Esophagus squamous epithelium (tissue), 5 donors: ENCODE measurements around the gene C16orf82. TPM values are rescaled to one million over a fixed set of nuclear protein-coding genes. Genes with fewer than 3 reads are reported as not detected.

Source experiments
- DNase-seq: peaks from one replicate; lab custom pipeline; 2025; lab: John Stamatoyannopoulos, UW
- H3K27ac ChIP-seq, 4 donors: fragments of 200-600 bp; sonication (generic); one replicate each; pipeline ENCODE4 v1.5.1; 2016 to 2019; ENCODE audit warnings: mild to moderate bottlenecking in 1 of 4
- H3K27me3 ChIP-seq, 4 donors: fragments of 200-600 bp; sonication (generic); 1 replicate in 3 of 4; 2 replicates in 1 of 4; pipeline versions ENCODE4 v1.5.1 to v1.6.0; 2017 to 2021; ENCODE audit warnings: antibody characterized with exemption in 1 of 4
- H3K36me3 ChIP-seq, 3 donors: fragments of 200-600 bp; sonication (generic); one replicate each; pipeline ENCODE4 v1.5.1; 2016 to 2019
- H3K4me1 ChIP-seq, 3 donors: fragments of 200-600 bp; sonication (generic); one replicate each; pipeline ENCODE4 v1.5.1; 2017 to 2019
- H3K4me3 ChIP-seq, 4 donors: fragments of 200-600 bp; sonication (generic); 1 replicate in 3 of 4; 2 replicates in 1 of 4; pipeline ENCODE4 v1.5.1; 2016 to 2019; ENCODE audit warnings: mild to moderate bottlenecking in 2 of 4, moderate library complexity in 1 of 4
- H3K9me3 ChIP-seq, 3 donors: fragments of 200-600 bp; sonication (generic); one replicate each; pipeline ENCODE4 v1.5.1; 2016 to 2019
- POLR2A ChIP-seq, 4 donors: fragments of 450-650 bp; IDR thresholded peaks; one replicate each; pipeline ENCODE4 v1.6.1; 2017; ENCODE audit warnings: antibody characterized with exemption in 4 of 4, mild to moderate bottlenecking in 4 of 4, moderate library complexity in 3 of 4
- WGBS, 2 donors: methylation state at CpG; one replicate each; pipeline ENCODE4 v1.1.5; 2018; 5-methylcytosine and 5-hydroxymethylcytosine counted together
- intact Hi-C: fragments of 100-400 bp; cut with DNase I; formaldehyde crosslinking; loops from one replicate; pipeline ENCODE4 v1.15.0; 2022
- total RNA-seq, 4 donors: library from RNA; depleted of rRNA; stranded (reverse); fragments of >200 nt; gene quantifications; one replicate each; pipeline ENCODE4 v1.1.0, GENCODE V29; 2016
- TF ChIP-seq, protein P1 (sequence below), 6 experiments: fragments of 450-650 bp in 4 of 6; fragments of 200-600 bp in 2 of 6; sonication (generic) in 2 of 6; IDR thresholded peaks; one replicate each; pipeline ENCODE4 v1.5.1; 2016 to 2019; ENCODE audit warnings: antibody characterized with exemption in 6 of 6, mild to moderate bottlenecking in 4 of 6, moderate library complexity in 4 of 6
- donor health status: DM: yes; HTN: yes; CAD: no.

The C16orf82 gene
- total RNA-seq, 4 donors from 2014 or later, result not detected

DNA sequence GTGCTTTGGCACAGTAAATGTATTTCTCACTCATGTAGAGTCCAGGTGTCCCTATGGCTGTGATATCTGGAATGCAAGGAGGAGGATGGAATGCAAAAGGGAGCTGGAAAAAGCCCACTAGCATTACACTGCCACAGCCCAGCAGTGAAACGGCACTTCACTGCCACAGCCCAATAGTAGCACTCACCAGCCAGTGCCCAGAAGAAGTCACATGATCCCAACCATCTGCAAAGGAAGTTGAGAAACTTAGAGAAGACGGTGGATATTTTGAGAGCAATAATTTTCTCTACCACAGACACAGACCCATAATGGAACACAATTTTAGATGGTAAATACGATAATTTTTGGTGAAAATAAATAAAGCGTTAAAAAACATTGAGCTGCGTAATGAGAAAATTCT is 51.8 kb downstream of the C16orf82 start:
- no peaks in the 10 kb centered on the region for H3K9me3 ChIP-seq
- TF ChIP-seq, protein P1, sequence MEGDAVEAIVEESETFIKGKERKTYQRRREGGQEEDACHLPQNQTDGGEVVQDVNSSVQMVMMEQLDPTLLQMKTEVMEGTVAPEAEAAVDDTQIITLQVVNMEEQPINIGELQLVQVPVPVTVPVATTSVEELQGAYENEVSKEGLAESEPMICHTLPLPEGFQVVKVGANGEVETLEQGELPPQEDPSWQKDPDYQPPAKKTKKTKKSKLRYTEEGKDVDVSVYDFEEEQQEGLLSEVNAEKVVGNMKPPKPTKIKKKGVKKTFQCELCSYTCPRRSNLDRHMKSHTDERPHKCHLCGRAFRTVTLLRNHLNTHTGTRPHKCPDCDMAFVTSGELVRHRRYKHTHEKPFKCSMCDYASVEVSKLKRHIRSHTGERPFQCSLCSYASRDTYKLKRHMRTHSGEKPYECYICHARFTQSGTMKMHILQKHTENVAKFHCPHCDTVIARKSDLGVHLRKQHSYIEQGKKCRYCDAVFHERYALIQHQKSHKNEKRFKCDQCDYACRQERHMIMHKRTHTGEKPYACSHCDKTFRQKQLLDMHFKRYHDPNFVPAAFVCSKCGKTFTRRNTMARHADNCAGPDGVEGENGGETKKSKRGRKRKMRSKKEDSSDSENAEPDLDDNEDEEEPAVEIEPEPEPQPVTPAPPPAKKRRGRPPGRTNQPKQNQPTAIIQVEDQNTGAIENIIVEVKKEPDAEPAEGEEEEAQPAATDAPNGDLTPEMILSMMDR (IDR thresholded peaks at IDR 0.05), result no peak
- TF ChIP-seq POLR2A (IDR thresholded peaks at IDR 0.05), result no peak
- no peaks in the 10 kb centered on the region for H3K4me1 ChIP-seq
- no peaks in the 10 kb centered on the region for H3K27me3 ChIP-seq
- intact Hi-C loops, result no loop called here
- no peaks in the 10 kb centered on the region for H3K36me3 ChIP-seq
- WGBS, 2 donors, result 60 to 63% methylated on average over 5 of the region's 5 CpGs
- H3K4me3 ChIP-seq, result no peak overlapping the region
- DNase-seq, result no peak
- no peak overlapping the region for H3K27ac ChIP-seq

Other genes starting within 250 kb of the C16orf82 start
- 1 to 10 TPM in 3 of 4 donors, under 1 TPM in 1; 0.56 to 4.4 (median 2.5) TPM for gene KDM8, start 136.6 kb downstream of the C16orf82 start, total RNA-seq
- 10 to 100 TPM; 22.4 to 92.4 (median 29.5) TPM for gene NSMCE1, start 201.8 kb downstream of the C16orf82 start, total RNA-seq
- gene IL4R, start 247.0 kb downstream of the C16orf82 start, total RNA-seq, result 10 to 100 TPM; 84.9 to 97.9 (median 89.8) TPM